ENCODE measurements around the gene PICALM.
"Not testable (repeated sequence)": the region's sequence is repeated elsewhere in the genome, so short reads cannot be mapped to it uniquely, and the experiment has no call there.

Gene PICALM

DNA sequence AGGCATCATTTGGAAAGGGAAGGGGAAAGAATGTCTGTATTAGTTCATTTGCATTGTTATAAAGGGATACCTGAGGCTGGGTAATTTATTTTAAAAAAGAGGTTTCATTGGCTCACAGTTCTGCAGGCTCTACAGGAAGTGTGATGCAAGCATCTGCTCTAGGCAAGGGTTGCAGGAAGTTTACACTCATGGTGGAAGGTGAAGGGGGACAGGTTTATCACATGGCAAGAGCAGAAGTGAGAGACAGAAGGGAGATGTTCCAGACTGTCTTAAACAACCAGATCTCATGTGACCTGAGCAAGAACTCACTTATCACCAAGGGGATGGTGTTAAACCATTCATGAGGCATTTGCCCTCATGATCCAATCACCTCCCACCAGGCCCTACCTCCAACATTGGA is 123.1 kb downstream of the PICALM start:
- DNase-seq (ENCODE audit: low read depth in 3 of 3, low spot score in 1 of 3) = no peak

DNA sequence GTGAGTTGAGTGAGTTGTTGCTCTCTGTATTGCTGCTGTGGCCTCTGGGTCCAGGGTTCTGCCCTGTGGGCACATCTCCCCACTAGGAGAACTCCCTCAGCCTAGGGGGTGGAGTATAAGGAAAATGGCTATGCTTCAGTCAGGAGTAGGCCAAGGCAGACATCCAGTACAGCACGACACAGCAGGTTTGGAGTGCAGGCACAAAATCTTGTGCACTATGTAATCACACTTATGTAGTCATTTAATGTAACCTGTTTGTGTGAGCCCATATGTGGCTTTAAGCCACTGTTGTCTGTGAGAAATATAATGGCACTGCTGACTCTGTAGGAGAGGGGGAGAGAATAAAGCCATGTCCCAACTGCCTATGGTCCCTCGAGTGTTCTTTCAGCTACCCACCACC is 123.6 kb downstream of the PICALM start:
- no peak for DNase-seq (ENCODE audit: low read depth in 3 of 3, low spot score in 1 of 3)

- no peak for DNase-seq (ENCODE audit: low read depth in 3 of 3, low spot score in 1 of 3)
Measured at GRCh38 chr11:85941380-85941973, 127.4 kb downstream of the PICALM start.

DNA sequence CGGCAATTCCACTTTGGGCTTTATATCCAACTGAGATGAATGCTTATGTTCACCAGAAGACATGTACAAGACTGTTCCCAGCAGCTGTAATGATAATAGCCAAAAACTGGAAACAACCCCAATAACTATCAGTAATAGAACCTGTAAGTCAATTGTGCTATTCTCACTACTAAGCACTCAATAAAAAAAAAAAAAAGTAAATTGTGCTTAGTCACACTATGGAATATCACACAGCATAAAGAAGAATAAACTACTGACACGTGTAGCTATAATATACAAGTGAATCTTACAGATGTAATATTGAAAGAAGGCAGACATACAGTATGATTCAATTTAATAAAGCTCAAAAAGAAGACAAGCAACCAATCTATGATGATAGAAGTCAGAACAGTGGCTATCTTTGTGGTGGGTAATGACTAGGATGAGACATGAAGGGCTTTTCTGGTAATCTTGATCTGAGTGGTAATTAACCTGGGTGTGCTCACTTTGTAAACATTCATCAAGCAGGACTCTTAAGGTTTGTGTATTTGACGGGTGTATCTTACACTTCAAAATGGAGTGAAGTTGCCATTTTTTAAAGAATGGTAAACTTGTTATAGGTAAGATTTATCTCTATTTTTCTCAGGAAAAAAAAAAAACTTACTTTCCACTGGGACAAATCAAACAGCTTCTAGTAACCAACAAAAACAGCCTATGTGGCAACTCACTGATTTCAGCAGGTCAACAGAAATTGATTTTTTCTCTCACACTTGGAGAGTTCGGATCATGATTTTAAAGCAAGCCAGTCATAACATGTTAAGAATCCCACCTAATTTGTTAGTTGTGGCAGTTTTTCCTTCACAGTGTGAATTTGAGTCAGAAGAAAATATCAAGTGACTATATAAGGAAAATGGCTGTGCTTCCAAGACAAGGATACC is 129.5 kb downstream of the PICALM start:
- DNase-seq (ENCODE audit: low read depth in 3 of 3, low spot score in 1 of 3) = no peak

- DNase-seq (ENCODE audit: low read depth in 3 of 3, low spot score in 1 of 3) = no peak
Measured at GRCh38 chr11:85937835-85938234, 131.0 kb downstream of the PICALM start.

DNA sequence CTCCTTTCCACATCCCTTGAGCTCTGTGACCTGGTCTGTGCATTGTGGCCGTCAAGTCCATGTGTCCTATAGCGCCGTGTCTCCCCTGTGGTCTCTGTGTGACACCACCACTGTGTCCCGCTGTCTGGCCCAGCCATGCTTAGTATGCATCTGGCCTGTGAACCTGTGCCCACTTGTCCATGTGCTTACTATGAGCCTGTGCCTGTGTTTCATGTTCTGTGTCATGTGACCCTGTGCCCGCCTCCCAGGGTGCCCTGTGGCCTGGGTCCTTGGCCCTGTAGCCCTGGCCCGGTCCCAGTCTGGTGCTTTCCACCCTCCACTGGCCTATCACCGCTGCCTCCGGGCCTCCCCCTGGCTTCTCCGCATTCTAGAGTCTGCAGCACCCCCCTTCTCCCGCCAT is 133.1 kb downstream of the PICALM start:
- no peak for DNase-seq (ENCODE audit: low read depth in 3 of 3, low spot score in 1 of 3)

DNA sequence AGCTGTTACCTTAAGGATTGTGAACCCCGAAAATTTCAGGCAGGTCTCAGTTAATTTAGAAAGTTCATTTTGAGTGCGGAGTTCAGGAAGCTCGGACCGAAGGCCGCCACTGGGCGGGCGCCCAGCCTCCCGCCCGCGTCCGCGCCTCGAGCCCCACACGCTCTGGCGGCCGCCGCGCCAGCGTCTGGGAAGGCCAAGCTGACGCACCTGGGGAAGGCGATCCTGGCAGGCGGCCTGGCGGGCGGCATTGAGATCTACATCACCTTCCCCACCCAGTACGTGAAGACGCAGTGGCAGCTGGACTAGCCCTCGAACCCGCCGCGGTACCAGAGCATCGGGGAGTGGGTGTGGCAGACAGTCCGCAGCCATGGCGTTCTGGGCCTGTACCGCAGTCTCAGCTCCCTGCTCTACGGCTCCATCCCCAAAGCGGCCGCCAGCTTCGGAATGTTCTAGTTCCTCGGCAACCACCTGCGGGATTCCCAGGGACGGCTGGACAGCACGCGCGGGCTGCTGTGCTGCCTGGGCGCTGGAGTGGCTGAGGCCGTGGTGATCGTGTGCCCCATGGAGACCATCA is 134.2 kb downstream of the PICALM start:
- DNase-seq (ENCODE audit: low read depth in 3 of 3, low spot score in 1 of 3) = no peak

GRCh38 chr11:85930879-85931366 is 138.0 kb downstream of the PICALM start:
- no peak for DNase-seq (ENCODE audit: low read depth in 3 of 3, low spot score in 1 of 3)

- DNase-seq (ENCODE audit: low read depth in 3 of 3, low spot score in 1 of 3) = not testable (repeated sequence)
Measured at GRCh38 chr11:85926653-85927214, 142.2 kb downstream of the PICALM start.

DNA sequence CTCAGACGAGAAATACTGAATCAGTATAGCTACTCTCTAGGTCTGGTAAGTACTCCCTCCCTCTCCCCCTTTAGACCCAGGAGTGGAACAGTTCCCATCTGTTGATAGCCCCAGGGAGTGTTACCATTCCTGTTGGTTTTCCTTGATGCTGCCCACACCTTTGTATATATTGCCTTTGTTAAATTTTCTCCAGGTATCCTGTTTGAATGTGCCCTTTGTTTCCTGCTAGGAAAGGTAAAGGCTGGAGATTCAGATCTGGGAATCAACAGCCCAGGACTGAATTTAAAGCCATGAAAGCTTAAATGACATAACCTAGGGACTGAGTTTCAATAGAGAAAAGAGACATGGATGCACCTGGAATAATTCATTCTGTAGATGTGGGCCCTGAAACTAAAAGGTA is 145.4 kb downstream of the PICALM start:
- no peak for DNase-seq (ENCODE audit: low read depth in 3 of 3, low spot score in 1 of 3)

DNA sequence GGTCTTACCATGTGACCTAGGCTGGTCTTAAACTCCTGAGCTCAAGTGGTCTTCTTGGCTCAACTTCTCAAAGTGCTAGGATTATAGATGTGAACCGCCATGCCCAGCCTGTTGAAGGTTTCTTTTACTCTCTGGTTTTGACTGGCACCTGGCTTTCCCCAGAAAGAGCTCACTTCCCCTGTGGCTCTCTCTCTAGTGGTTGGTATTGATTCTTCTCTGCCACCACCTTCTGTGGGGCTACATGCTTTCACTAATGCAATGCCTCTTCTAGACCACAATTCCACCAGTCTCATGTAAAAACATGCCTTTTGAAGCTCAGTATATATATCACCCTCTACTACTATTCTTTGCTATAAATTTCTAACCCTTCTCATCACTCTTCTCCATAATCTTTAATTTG is 146.5 kb downstream of the PICALM start:
- DNase-seq (ENCODE audit: low read depth in 3 of 3, low spot score in 1 of 3) = no peak

DNA sequence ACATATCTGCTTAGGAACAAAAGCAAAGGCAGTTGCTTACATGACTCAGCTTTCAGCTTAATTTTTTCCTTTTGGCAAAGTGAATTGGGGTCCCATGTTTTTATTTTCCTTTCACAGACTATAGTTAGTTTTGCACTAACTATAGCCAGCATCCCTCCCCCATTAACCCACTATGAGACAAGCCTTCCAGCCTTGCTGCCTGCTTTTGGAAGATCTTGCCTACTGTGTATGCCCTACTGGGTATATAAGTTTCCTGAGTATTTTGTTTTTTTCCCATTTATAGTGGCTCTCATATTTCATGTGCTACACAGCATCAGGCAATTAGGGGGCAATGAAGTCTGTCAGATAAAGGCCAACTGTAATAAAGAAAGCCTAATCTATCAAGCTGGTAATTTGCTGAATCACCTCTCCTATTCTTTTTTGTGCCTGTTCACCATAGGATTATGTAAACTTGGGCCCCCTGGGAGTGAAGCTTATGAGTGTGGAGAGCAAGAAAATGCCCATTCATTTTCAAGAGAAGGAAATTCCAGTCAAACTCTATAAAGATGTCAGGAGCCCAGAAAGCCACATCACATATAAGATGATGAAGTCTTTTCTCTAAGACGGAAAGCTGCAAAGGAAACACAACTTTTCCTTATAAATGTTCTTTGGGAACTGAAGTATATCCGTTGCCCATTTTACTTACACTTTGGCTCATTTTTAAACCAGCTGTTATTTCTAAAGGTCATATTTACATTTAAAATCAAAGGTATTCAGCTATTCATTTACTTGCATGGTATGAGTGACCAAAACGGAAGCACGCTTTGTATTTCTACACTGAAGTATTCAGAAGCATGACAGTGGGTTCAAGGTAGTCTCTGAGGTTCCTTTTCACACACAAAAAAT is 149.7 kb downstream of the PICALM start:
- no peak for DNase-seq (ENCODE audit: low read depth in 3 of 3, low spot score in 1 of 3)

DNA sequence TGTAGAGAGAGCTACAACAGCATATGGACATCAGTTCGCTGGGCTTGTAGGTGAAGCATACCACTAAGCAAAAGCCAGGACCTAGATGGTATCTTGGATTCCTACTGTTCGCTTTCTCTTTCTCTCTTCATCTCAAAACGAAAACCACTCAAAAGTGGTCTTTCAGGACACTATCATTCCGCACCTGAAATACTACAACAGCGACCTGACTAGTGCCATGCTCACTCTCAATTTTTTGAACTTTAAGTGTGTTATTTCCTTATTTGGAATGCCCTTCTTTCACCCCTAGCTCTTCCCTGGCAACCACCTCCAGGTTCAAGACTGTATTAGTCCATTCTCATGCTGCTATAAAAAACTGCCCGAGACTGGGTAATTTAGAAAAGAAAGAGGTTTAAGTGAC is 154.5 kb downstream of the PICALM start:
- no peak for DNase-seq (ENCODE audit: low read depth in 3 of 3, low spot score in 1 of 3)

DNA sequence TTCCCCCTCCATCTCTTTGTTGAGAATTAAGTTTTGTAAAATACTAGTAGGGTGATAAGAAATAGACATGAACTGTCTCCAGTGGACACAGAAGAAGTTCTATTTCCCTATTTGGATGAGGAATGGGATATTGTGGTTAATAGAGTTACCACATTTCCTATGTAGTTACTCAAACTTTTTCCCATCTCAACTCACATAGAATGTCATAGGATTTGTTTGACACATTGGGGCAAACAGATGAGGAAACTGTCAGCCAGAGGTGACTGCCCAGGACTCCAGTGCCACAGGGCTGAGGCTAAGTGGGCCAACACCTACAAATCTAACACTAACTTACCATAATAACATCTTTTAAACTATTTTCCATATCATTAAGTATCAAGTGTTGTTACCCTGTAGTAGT is 155.4 kb downstream of the PICALM start:
- DNase-seq (ENCODE audit: low read depth in 3 of 3, low spot score in 1 of 3) = no peak

DNA sequence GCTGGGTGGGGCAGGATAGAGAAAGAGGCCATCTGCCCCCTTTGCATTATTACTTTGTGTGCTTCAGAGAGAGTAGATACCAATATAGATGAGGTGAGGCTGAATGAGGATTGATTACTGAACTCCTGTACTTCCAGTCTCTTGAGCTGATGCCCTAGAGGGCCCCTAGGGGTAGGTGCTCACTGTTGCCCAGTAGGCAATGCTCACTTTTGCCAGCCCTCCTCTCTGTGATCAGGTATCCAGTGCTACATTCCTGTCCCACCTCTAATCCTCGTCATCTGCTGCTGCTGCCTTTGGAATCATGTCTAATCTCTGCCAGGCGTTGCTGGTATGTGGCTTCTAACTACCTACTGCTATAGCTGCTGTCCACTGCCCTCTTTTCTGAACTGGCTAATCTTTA is 156.5 kb downstream of the PICALM start:
- DNase-seq (ENCODE audit: low read depth in 3 of 3, low spot score in 1 of 3) = no peak
